H1 (cell line): ENCODE measurements around the gene SLX9.

ENCODE experiments used
- CEBPB ChIP-seq: IDR thresholded peaks from 2 replicates; pipeline ENCODE4 v1.6.1; 2012; ENCODE audit warnings: low read depth, low read length
- EP300 ChIP-seq, 2 experiments: IDR thresholded peaks; 1 replicate in 1 of 2; 2 replicates in 1 of 2; pipeline ENCODE4 v1.6.1; 2011 to 2012; ENCODE audit warnings: low read depth in 2 of 2, low read length in 2 of 2, mild to moderate bottlenecking in 2 of 2, borderline replicate concordance in 1 of 2, inconsistent platforms in 1 of 2, moderate library complexity in 1 of 2
- POLR2A ChIP-seq, 2 experiments: IDR thresholded peaks; 1 replicate in 1 of 2; 2 replicates in 1 of 2; pipeline ENCODE4 v1.6.1; 2011; ENCODE audit warnings: low read depth in 2 of 2, low read length in 2 of 2, mild to moderate bottlenecking in 2 of 2; ENCODE audit errors: control extremely low read depth in 1 of 2

DNA sequence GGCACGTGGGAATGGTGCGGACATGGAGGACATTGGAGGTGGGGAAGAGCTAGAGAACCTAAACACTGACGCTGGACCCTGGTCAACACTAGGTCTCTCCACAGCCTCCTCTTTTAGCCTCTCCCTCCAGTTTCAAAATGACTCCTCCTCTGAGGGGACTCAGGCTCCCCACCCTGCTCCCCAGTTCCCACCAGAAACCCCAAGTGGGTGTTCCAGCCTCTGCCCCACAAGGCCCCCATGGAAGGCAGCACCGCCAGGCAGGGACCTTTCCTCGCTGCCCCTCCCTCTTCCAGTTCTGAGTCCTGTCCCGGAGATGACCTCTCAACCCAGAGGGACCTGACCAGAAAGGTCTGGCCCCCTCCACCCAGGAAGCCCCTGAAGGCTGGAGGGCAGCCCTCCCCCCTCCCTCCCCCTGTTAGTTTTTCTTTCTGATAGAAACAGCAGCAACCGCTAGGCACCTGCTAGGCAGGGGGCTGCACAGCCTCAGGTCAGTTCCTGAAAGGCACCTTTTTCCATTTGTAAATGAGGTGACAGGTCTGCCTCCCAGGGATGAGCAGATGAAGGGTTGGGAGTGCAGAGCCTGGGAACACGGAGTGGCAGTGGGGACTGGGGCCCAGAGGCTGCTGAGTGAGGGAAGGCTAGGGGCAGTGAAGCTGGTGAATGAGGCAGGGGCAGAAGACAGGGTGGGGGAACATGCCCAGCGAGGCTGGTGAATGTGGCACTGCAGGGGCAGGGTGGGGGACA is 9.9 kb upstream of the SLX9 start:
- no peak for TF ChIP-seq POLR2A (IDR thresholded peaks at IDR 0.05; ENCODE audit: control extremely low read depth in 1 of 2, low read depth in 2 of 2, low read length in 2 of 2)
- TF ChIP-seq EP300 (IDR thresholded peaks at IDR 0.05; ENCODE audit: borderline replicate concordance in 1 of 2, low read depth in 2 of 2, low read length in 2 of 2) = no peak
- no peak for TF ChIP-seq CEBPB
